Bronchial epithelial cell (primary cell): Measurements from ENCODE around the gene EHD1. TPM values are rescaled to one million over a fixed set of nuclear protein-coding genes. Genes with fewer than 3 reads are reported as not detected.
A peak's percentile ranks its signal among the peaks of the same experiment; 100 is the strongest.

ENCODE experiments used
- DNase-seq: peaks from one replicate; pipeline ENCODE4 v3.0.0-alpha.2; 2010; ENCODE audit warnings: low read depth
- FAIRE-seq: peaks from 2 replicates; lab custom pipeline; 2011; peaks lifted over from hg19 to GRCh38; lab: Jason Lieb, UNC
- H3K27me3 ChIP-seq: 2 replicates; pipeline ENCODE4 v1.5.1; 2011; ENCODE audit warnings: low read length; ENCODE audit not compliant: control insufficient read depth, insufficient read depth
- H3K36me3 ChIP-seq: 2 replicates; pipeline ENCODE4 v1.5.1; 2011; ENCODE audit warnings: low read length; ENCODE audit not compliant: control insufficient read depth, insufficient read depth
- H3K4me3 ChIP-seq: 2 replicates; pipeline ENCODE4 v1.5.1; 2011; ENCODE audit warnings: mild to moderate bottlenecking, low read depth, low read length, control low read depth
- total RNA-seq: library from RNA; depleted of rRNA; stranded (reverse); fragments of >200 nt; gene quantifications from 2 replicates; pipeline ENCODE4 v1.2.1, GENCODE V29; 2014
- TF ChIP-seq, protein P1 (sequence below): IDR thresholded peaks from 2 replicates; pipeline ENCODE4 v1.5.1; 2011; ENCODE audit warnings: mild to moderate bottlenecking, moderate library complexity, low read length, control low read depth, inconsistent platforms; ENCODE audit not compliant: insufficient read depth, severe bottlenecking

The EHD1 gene
- total RNA-seq, 1 donor from 2014 or later: 32.9 TPM

DNA sequence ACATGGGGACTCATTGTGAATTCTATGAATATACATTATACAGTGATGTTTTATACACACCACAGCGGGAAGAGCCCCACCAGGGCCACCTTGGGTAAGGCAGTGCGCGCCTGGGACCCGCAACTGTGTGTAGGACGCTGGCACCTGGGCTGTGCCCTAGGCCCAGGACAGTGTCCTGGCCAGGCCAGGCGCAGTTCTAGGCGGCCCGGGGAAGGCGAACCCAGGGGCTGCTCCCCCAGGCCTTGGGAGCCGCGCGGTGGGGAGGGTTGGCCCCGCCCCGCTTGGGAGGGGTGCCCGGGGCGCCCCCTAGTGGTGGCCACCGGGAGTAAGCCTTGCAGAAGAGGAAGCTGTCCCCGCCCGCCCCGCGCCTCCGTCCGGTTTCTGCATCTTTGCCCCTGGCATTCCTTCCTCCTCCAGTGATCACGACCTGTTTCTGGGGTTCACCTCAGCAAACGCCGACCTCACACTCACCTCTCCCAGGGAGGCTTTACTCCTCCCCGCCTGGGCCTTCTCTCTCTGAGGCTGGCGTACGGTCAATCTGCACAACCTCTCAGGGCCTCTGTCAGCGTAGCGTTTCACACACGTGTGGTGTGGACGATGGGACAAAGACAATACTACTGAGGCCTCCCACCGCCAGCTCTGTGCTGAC lies 9.5 kb upstream of the EHD1 start:
- FAIRE-seq: no peak
- no peak overlapping the region for H3K4me3 ChIP-seq
- no peaks in the 10 kb centered on the region for H3K27me3 ChIP-seq
- peak; percentile 17 for DNase-seq
- TF ChIP-seq, protein P1, sequence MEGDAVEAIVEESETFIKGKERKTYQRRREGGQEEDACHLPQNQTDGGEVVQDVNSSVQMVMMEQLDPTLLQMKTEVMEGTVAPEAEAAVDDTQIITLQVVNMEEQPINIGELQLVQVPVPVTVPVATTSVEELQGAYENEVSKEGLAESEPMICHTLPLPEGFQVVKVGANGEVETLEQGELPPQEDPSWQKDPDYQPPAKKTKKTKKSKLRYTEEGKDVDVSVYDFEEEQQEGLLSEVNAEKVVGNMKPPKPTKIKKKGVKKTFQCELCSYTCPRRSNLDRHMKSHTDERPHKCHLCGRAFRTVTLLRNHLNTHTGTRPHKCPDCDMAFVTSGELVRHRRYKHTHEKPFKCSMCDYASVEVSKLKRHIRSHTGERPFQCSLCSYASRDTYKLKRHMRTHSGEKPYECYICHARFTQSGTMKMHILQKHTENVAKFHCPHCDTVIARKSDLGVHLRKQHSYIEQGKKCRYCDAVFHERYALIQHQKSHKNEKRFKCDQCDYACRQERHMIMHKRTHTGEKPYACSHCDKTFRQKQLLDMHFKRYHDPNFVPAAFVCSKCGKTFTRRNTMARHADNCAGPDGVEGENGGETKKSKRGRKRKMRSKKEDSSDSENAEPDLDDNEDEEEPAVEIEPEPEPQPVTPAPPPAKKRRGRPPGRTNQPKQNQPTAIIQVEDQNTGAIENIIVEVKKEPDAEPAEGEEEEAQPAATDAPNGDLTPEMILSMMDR: peak; percentile 97
- H3K36me3 ChIP-seq: no peaks in the 10 kb centered on the region

- Histone ChIP-seq H3K36me3 (no peaks in the 10 kb centered on the region), H3K27me3 (no peaks in the 10 kb centered on the region), H3K4me3 (no peak overlapping the region)
- FAIRE-seq (no peak), DNase-seq (no peak)
- TF ChIP-seq, protein P1: no peak
Measured at GRCh38 chr11:64887234-64887756, 8.9 kb upstream of the EHD1 start.

GRCh38 chr11:64885367-64886286 lies 7.2 kb upstream of the EHD1 start:
- no peak overlapping the region for H3K4me3 ChIP-seq
- no peaks in the 10 kb centered on the region for H3K36me3 ChIP-seq
- H3K27me3 ChIP-seq: no peaks in the 10 kb centered on the region
- DNase-seq (peak; percentile 78), FAIRE-seq (no peak)
- TF ChIP-seq, protein P1: no peak

DNA sequence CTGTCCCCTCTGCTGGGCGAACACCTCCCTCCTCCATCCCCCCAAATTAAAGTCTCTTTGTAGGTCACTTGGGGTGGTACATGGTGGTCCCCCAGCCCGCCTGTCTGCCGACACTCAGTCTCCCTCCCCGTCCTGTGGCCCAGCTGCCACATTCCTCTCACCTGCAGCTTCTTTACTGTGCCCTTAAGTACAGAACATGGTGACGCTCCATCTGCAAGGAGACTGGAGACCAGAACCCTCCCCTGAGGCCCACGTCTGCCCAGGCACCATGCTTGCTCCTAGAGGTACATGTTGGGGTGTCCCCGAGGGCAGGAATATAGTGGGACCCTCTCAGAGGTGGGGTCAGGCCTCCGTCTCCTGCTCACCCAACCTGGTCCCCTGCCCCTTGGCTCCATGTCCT lies 5.6 kb upstream of the EHD1 start:
- TF ChIP-seq, protein P1: no peak
- Histone ChIP-seq H3K4me3 (no peak overlapping the region), H3K27me3 (no peaks in the 10 kb centered on the region), H3K36me3 (no peaks in the 10 kb centered on the region)
- no peak for FAIRE-seq
- no peak for DNase-seq

- TF ChIP-seq, protein P1: no peak
- FAIRE-seq (no peak), DNase-seq (no peak)
- Histone ChIP-seq H3K27me3 (no peaks in the 10 kb centered on the region), H3K36me3 (no peaks in the 10 kb centered on the region), H3K4me3 (no peak overlapping the region)
Measured at GRCh38 chr11:64883575-64883974, 5.2 kb upstream of the EHD1 start.
